Measurements from ENCODE around the gene FOXE1.
A peak's percentile ranks its signal among the peaks of the same experiment; 100 is the strongest.

Gene FOXE1

GRCh38 chr9:97853056-97853843, at the start of gene FOXE1:
FOXE1 (plus strand) TSS chr9:97853226; CDS start chr9:97853915, 689 bp downstream.
- Histone ChIP-seq H3K27me3 (ENCODE audit: control insufficient read depth, insufficient read depth, low read length) (peaks cover 93% of the 10 kb centered on the region), H3K4me1 (ENCODE audit: control insufficient read depth, insufficient read depth, low read length) (peaks cover 2% of the 10 kb centered on the region), H3K9me3 (ENCODE audit: control insufficient read depth, insufficient read depth, low read length) (no peaks in the 10 kb centered on the region), H3K4me3 (ENCODE audit: low read depth, low read length) (peak within 1 kb of the TSS; percentile 46), H3K9ac (ENCODE audit: low read depth, low read length) (no peak within 1 kb of the TSS), H3K36me3 (ENCODE audit: control insufficient read depth, insufficient read depth, low read length) (no peaks in the 10 kb centered on the region)

GRCh38 chr9:97804059-97804365, 49.0 kb upstream of the FOXE1 start:
- peaks cover 8% of the 10 kb centered on the region for H3K4me1 ChIP-seq (ENCODE audit: control insufficient read depth, insufficient read depth, low read length)
- H3K27me3 ChIP-seq (ENCODE audit: control insufficient read depth, insufficient read depth, low read length) = peaks cover 42% of the 10 kb centered on the region
- H3K36me3 ChIP-seq (ENCODE audit: control insufficient read depth, insufficient read depth, low read length) = no peaks in the 10 kb centered on the region
- H3K4me3 ChIP-seq (ENCODE audit: low read depth, low read length) = peak overlapping the region; percentile 88
- no peaks in the 10 kb centered on the region for H3K9me3 ChIP-seq (ENCODE audit: control insufficient read depth, insufficient read depth, low read length)
- no peak overlapping the region for H3K9ac ChIP-seq (ENCODE audit: low read depth, low read length)

- H3K36me3 ChIP-seq (ENCODE audit: control insufficient read depth, insufficient read depth, low read length) = no peaks in the 10 kb centered on the region
- no peak overlapping the region for H3K9ac ChIP-seq (ENCODE audit: low read depth, low read length)
- H3K9me3 ChIP-seq (ENCODE audit: control insufficient read depth, insufficient read depth, low read length) = no peaks in the 10 kb centered on the region
- no peak overlapping the region for H3K4me3 ChIP-seq (ENCODE audit: low read depth, low read length)
- H3K4me1 ChIP-seq (ENCODE audit: control insufficient read depth, insufficient read depth, low read length) = peaks cover 15% of the 10 kb centered on the region
- peaks cover 50% of the 10 kb centered on the region for H3K27me3 ChIP-seq (ENCODE audit: control insufficient read depth, insufficient read depth, low read length)
Measured at GRCh38 chr9:97806721-97807120, 46.3 kb upstream of the FOXE1 start.

- H3K27me3 ChIP-seq (ENCODE audit: control insufficient read depth, insufficient read depth, low read length) = peaks cover 47% of the 10 kb centered on the region
- H3K4me1 ChIP-seq (ENCODE audit: control insufficient read depth, insufficient read depth, low read length) = peaks cover 15% of the 10 kb centered on the region
- no peak overlapping the region for H3K4me3 ChIP-seq (ENCODE audit: low read depth, low read length)
- H3K9ac ChIP-seq (ENCODE audit: low read depth, low read length) = no peak overlapping the region
- no peaks in the 10 kb centered on the region for H3K36me3 ChIP-seq (ENCODE audit: control insufficient read depth, insufficient read depth, low read length)
- H3K9me3 ChIP-seq (ENCODE audit: control insufficient read depth, insufficient read depth, low read length) = no peaks in the 10 kb centered on the region
Measured at GRCh38 chr9:97807681-97808080, 45.3 kb upstream of the FOXE1 start.

GRCh38 chr9:97808415-97808814, 44.6 kb upstream of the FOXE1 start:
- Histone ChIP-seq H3K9ac (ENCODE audit: low read depth, low read length) (no peak overlapping the region), H3K36me3 (ENCODE audit: control insufficient read depth, insufficient read depth, low read length) (no peaks in the 10 kb centered on the region), H3K4me1 (ENCODE audit: control insufficient read depth, insufficient read depth, low read length) (peaks cover 15% of the 10 kb centered on the region), H3K27me3 (ENCODE audit: control insufficient read depth, insufficient read depth, low read length) (peaks cover 47% of the 10 kb centered on the region), H3K9me3 (ENCODE audit: control insufficient read depth, insufficient read depth, low read length) (no peaks in the 10 kb centered on the region), H3K4me3 (ENCODE audit: low read depth, low read length) (no peak overlapping the region)

- Histone ChIP-seq H3K4me1 (ENCODE audit: control insufficient read depth, insufficient read depth, low read length) (peaks cover 14% of the 10 kb centered on the region), H3K36me3 (ENCODE audit: control insufficient read depth, insufficient read depth, low read length) (no peaks in the 10 kb centered on the region), H3K4me3 (ENCODE audit: low read depth, low read length) (no peak overlapping the region), H3K27me3 (ENCODE audit: control insufficient read depth, insufficient read depth, low read length) (peaks cover 46% of the 10 kb centered on the region), H3K9ac (ENCODE audit: low read depth, low read length) (no peak overlapping the region), H3K9me3 (ENCODE audit: control insufficient read depth, insufficient read depth, low read length) (no peaks in the 10 kb centered on the region)
Measured at GRCh38 chr9:97808972-97809371, 44.1 kb upstream of the FOXE1 start.

GRCh38 chr9:97809666-97810344, 43.2 kb upstream of the FOXE1 start:
- H3K9ac ChIP-seq (ENCODE audit: low read depth, low read length) = no peak overlapping the region
- peaks cover 12% of the 10 kb centered on the region for H3K4me1 ChIP-seq (ENCODE audit: control insufficient read depth, insufficient read depth, low read length)
- H3K27me3 ChIP-seq (ENCODE audit: control insufficient read depth, insufficient read depth, low read length) = peaks cover 38% of the 10 kb centered on the region
- no peaks in the 10 kb centered on the region for H3K36me3 ChIP-seq (ENCODE audit: control insufficient read depth, insufficient read depth, low read length)
- H3K9me3 ChIP-seq (ENCODE audit: control insufficient read depth, insufficient read depth, low read length) = no peaks in the 10 kb centered on the region
- no peak overlapping the region for H3K4me3 ChIP-seq (ENCODE audit: low read depth, low read length)

GRCh38 chr9:97811533-97812246, 41.3 kb upstream of the FOXE1 start:
- H3K4me1 ChIP-seq (ENCODE audit: control insufficient read depth, insufficient read depth, low read length) = peaks cover 12% of the 10 kb centered on the region
- peaks cover 25% of the 10 kb centered on the region for H3K27me3 ChIP-seq (ENCODE audit: control insufficient read depth, insufficient read depth, low read length)
- H3K9ac ChIP-seq (ENCODE audit: low read depth, low read length) = no peak overlapping the region
- no peaks in the 10 kb centered on the region for H3K9me3 ChIP-seq (ENCODE audit: control insufficient read depth, insufficient read depth, low read length)
- H3K36me3 ChIP-seq (ENCODE audit: control insufficient read depth, insufficient read depth, low read length) = no peaks in the 10 kb centered on the region
- H3K4me3 ChIP-seq (ENCODE audit: low read depth, low read length) = no peak overlapping the region

- H3K36me3 ChIP-seq (ENCODE audit: control insufficient read depth, insufficient read depth, low read length) = no peaks in the 10 kb centered on the region
- no peak overlapping the region for H3K4me3 ChIP-seq (ENCODE audit: low read depth, low read length)
- H3K27me3 ChIP-seq (ENCODE audit: control insufficient read depth, insufficient read depth, low read length) = peaks cover 20% of the 10 kb centered on the region
- H3K9ac ChIP-seq (ENCODE audit: low read depth, low read length) = no peak overlapping the region
- H3K9me3 ChIP-seq (ENCODE audit: control insufficient read depth, insufficient read depth, low read length) = no peaks in the 10 kb centered on the region
- H3K4me1 ChIP-seq (ENCODE audit: control insufficient read depth, insufficient read depth, low read length) = peaks cover 12% of the 10 kb centered on the region
Measured at GRCh38 chr9:97812247-97812543, 40.8 kb upstream of the FOXE1 start.

GRCh38 chr9:97813072-97813471, 40.0 kb upstream of the FOXE1 start:
- no peaks in the 10 kb centered on the region for H3K9me3 ChIP-seq (ENCODE audit: control insufficient read depth, insufficient read depth, low read length)
- H3K4me1 ChIP-seq (ENCODE audit: control insufficient read depth, insufficient read depth, low read length) = peaks cover 12% of the 10 kb centered on the region
- H3K4me3 ChIP-seq (ENCODE audit: low read depth, low read length) = no peak overlapping the region
- H3K9ac ChIP-seq (ENCODE audit: low read depth, low read length) = no peak overlapping the region
- H3K36me3 ChIP-seq (ENCODE audit: control insufficient read depth, insufficient read depth, low read length) = no peaks in the 10 kb centered on the region
- peaks cover 16% of the 10 kb centered on the region for H3K27me3 ChIP-seq (ENCODE audit: control insufficient read depth, insufficient read depth, low read length)

- Histone ChIP-seq H3K4me3 (ENCODE audit: low read depth, low read length) (no peak overlapping the region), H3K9me3 (ENCODE audit: control insufficient read depth, insufficient read depth, low read length) (no peaks in the 10 kb centered on the region), H3K4me1 (ENCODE audit: control insufficient read depth, insufficient read depth, low read length) (no peaks in the 10 kb centered on the region), H3K27me3 (ENCODE audit: control insufficient read depth, insufficient read depth, low read length) (peaks cover 16% of the 10 kb centered on the region), H3K36me3 (ENCODE audit: control insufficient read depth, insufficient read depth, low read length) (no peaks in the 10 kb centered on the region), H3K9ac (ENCODE audit: low read depth, low read length) (no peak overlapping the region)
Measured at GRCh38 chr9:97819735-97820134, 33.3 kb upstream of the FOXE1 start.

GRCh38 chr9:97820373-97820772, 32.7 kb upstream of the FOXE1 start:
- Histone ChIP-seq H3K36me3 (ENCODE audit: control insufficient read depth, insufficient read depth, low read length) (no peaks in the 10 kb centered on the region), H3K27me3 (ENCODE audit: control insufficient read depth, insufficient read depth, low read length) (peaks cover 16% of the 10 kb centered on the region), H3K9ac (ENCODE audit: low read depth, low read length) (no peak overlapping the region), H3K9me3 (ENCODE audit: control insufficient read depth, insufficient read depth, low read length) (no peaks in the 10 kb centered on the region), H3K4me3 (ENCODE audit: low read depth, low read length) (no peak overlapping the region), H3K4me1 (ENCODE audit: control insufficient read depth, insufficient read depth, low read length) (no peaks in the 10 kb centered on the region)
